LoVo (cell line): ENCODE data around the gene GPATCH1.

Experiments
- DNase-seq: peaks from one replicate; pipeline ENCODE4 v3.0.0-alpha.2; 2016; ENCODE audit warnings: low spot score

GPATCH1 gene

GRCh38 chr19:33064458-33064791, 16.6 kb upstream of the GPATCH1 start:
- DNase-seq: no peak

- peak; percentile 91 for DNase-seq
These were observed 16.0 kb upstream of the GPATCH1 start, which contains the start of gene RHPN2 for GRCh38 chr19:33064792-33065550. Gene RHPN2 (minus strand): TSS chr19:33064888. CDS start chr19:33064852, 36 bp downstream.

- DNase-seq: no peak
These were observed 14.4 kb upstream of the GPATCH1 start for GRCh38 chr19:33066543-33066942.

- no peak for DNase-seq
These were observed 13.9 kb upstream of the GPATCH1 start for GRCh38 chr19:33067121-33067520.

GRCh38 chr19:33071887-33072286, 9.1 kb upstream of the GPATCH1 start:
- peak; percentile 72 for DNase-seq

GRCh38 chr19:33075519-33075918, 5.5 kb upstream of the GPATCH1 start:
- no peak for DNase-seq

- DNase-seq: no peak
These were observed 4.7 kb downstream of the GPATCH1 start for GRCh38 chr19:33085570-33086128.

GRCh38 chr19:33086955-33087354, 6.0 kb downstream of the GPATCH1 start:
- DNase-seq: no peak

- no peak for DNase-seq
These were observed 8.0 kb downstream of the GPATCH1 start for GRCh38 chr19:33089010-33089409.

GRCh38 chr19:33090179-33090578, 9.2 kb downstream of the GPATCH1 start:
- no peak for DNase-seq

GRCh38 chr19:33093420-33094210, 12.6 kb downstream of the GPATCH1 start:
- DNase-seq: no peak

GRCh38 chr19:33094436-33095067, 13.6 kb downstream of the GPATCH1 start:
- no peak for DNase-seq

- DNase-seq: peak; percentile 68
These were observed 15.0 kb downstream of the GPATCH1 start for GRCh38 chr19:33096005-33096404.

- peak; percentile 43 for DNase-seq
These were observed 17.1 kb downstream of the GPATCH1 start for GRCh38 chr19:33098055-33098534.

GRCh38 chr19:33100894-33101644, 20.1 kb downstream of the GPATCH1 start:
- peak; percentile 82 for DNase-seq

GRCh38 chr19:33102893-33103292, 21.9 kb downstream of the GPATCH1 start:
- no peak for DNase-seq

- DNase-seq: no peak
These were observed 27.2 kb downstream of the GPATCH1 start for GRCh38 chr19:33108161-33108560.

- no peak for DNase-seq
These were observed 29.3 kb downstream of the GPATCH1 start for GRCh38 chr19:33110137-33110910.

GRCh38 chr19:33111587-33111986, 30.6 kb downstream of the GPATCH1 start:
- DNase-seq: no peak

- no peak for DNase-seq
These were observed 33.3 kb downstream of the GPATCH1 start for GRCh38 chr19:33114312-33114711.

- no peak for DNase-seq
These were observed 36.5 kb downstream of the GPATCH1 start for GRCh38 chr19:33117501-33117900.
